T-helper 1 cell treated with Interleukin-12 subunit alpha and Interleukin-12 subunit beta and Interleukin-4 antibody, amounts not matched to agents 30 ng/mL and 1 ng/mL, for 36 hours (primary cell): ENCODE data around the gene GYPB. TPM values are rescaled to one million over a fixed set of nuclear protein-coding genes. Genes with fewer than 3 reads are reported as not detected.

ENCODE experiments used
- total RNA-seq: library from RNA; stranded (reverse); gene quantifications from 2 replicates; pipeline ENCODE4 v1.2.3, GENCODE V29; 2022

The GYPB gene
- total RNA-seq, 1 donor from 2014 or later, result not detected

Other genes with a start within 250 kb of the GYPB start
- not detected in 2 replicates for gene GYPE, start 113.8 kb downstream of the GYPB start, total RNA-seq
- gene GYPA, start 121.3 kb upstream of the GYPB start, total RNA-seq, result not detected in 2 replicates